Peyer's patch (tissue), 4 donors: ENCODE measurements around the gene SPIC.

Source experiments
- CTCF ChIP-seq, 6 experiments: fragments of 450-650 bp in 4 of 6; fragments of 200-600 bp in 2 of 6; sonication (generic) in 1 of 6; IDR thresholded peaks; one replicate each; pipeline ENCODE4 v1.5.1; 2017 to 2019; ENCODE audit warnings: antibody characterized with exemption in 6 of 6, mild to moderate bottlenecking in 3 of 6, moderate library complexity in 1 of 6
- POLR2A ChIP-seq, 2 donors: fragments of 450-650 bp; IDR thresholded peaks; one replicate each; pipeline ENCODE4 v1.5.1; 2017; ENCODE audit warnings: antibody characterized with exemption in 2 of 2, mild to moderate bottlenecking in 2 of 2, moderate library complexity in 2 of 2

DNA sequence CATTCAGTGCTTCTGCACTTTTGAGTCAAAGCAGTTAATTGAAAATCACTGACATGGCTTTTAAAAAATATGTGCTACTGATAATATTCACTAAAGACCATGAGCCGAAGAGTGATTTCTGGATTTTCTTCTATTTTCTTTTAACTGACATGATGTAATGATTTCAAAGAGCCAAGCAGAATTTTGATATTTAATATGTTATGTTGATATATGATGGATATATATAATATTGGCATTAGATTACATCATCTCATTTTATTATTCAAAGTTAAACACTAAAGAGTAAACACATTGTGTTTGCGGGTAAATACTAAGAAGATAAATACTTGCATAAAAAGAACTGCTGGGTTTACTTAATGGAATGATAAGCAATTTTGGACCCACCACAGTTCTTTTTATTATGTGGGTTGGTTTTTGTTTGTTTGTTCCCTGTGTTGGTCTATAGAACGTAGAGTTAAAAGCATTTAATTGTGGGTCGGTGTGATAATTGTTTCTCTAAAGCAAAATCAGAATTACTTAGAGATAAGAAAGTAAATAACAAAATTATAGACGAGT is 692 bp downstream of the SPIC start:
- TF ChIP-seq CTCF (IDR thresholded peaks at IDR 0.05) (no peak), POLR2A (IDR thresholded peaks at IDR 0.05) (no peak)
